Ovary (tissue), 9 donors: Measurements from ENCODE around the gene SHC1. TPM values are rescaled to one million over a fixed set of nuclear protein-coding genes. Genes with fewer than 3 reads are reported as not detected.
A peak's percentile ranks its signal among the peaks of the same experiment; 100 is the strongest.

Experiments used
- DNase-seq, 5 donors: peaks; one replicate each; pipeline ENCODE4 v3.0.0-alpha.2; 2019 to 2020
- H3K27ac ChIP-seq, 2 donors: fragments of 200-600 bp; one replicate each; pipeline versions ENCODE4 v1.5.1 to v1.8.0; 2019 to 2022
- H3K27me3 ChIP-seq: fragments of 200-600 bp; one replicate; pipeline ENCODE4 v1.8.0; 2022
- H3K36me3 ChIP-seq: fragments of 200-600 bp; sonication (generic); one replicate; pipeline ENCODE4 v1.5.1; 2019
- H3K4me1 ChIP-seq: one replicate; pipeline ENCODE4 v1.8.1; 2013; ENCODE audit warnings: mild to moderate bottlenecking, moderate library complexity; ENCODE audit not compliant: insufficient read depth
- H3K4me3 ChIP-seq: fragments of 200-600 bp; sonication (generic); one replicate; pipeline ENCODE4 v1.5.1; 2017
- H3K9me3 ChIP-seq, 2 donors: fragments of 200-600 bp in 1 of 2; sonication (generic) in 1 of 2; one replicate each; pipeline versions ENCODE4 v1.5.1 to v1.8.1; 2013 to 2019; ENCODE audit warnings: mild to moderate bottlenecking in 1 of 2, moderate library complexity in 1 of 2
- CTCF ChIP-seq, 3 donors: fragments of 450-650 bp in 2 of 3; fragments of 200-600 bp in 1 of 3; IDR thresholded peaks; one replicate each; pipeline versions ENCODE4 v1.5.1 to v1.8.0; 2016 to 2022; ENCODE audit warnings: antibody characterized with exemption in 3 of 3, mild to moderate bottlenecking in 1 of 3
- EP300 ChIP-seq: sonication (generic); formaldehyde crosslinking; IDR thresholded peaks from one replicate; pipeline ENCODE4 v1.6.1; 2017; ENCODE audit warnings: antibody characterized with exemption
- POLR2A ChIP-seq: fragments of 450-650 bp; IDR thresholded peaks from one replicate; pipeline ENCODE4 v1.6.1; 2017; ENCODE audit warnings: antibody characterized with exemption, mild to moderate bottlenecking, moderate library complexity
- WGBS, 3 donors: extraction: QIAGEN DNeasy Blood & Tissue Kit in 1 of 3; methylation state at CpG; one replicate each; pipeline versions ENCODE4 v1.1.5 to v1.1.7; 2013 to 2017; 5-methylcytosine and 5-hydroxymethylcytosine counted together
- intact Hi-C, 4 donors: fragments of 100-400 bp; cut with DNase I; formaldehyde crosslinking; loops; one replicate each; pipeline versions ENCODE4 v1.11.0 to v1.15.1; 2022 to 2023
- polyA plus RNA-seq, 2 donors: library from polyadenylated mRNA; stranded (reverse); fragments of 200-250 nt in 1 of 2; fragments of 350-450 nt in 1 of 2; fragmentation: Illumina TruSeq in 1 of 2; extraction: RNeasy Lipid Tissue Mini Kit (QIAGEN cat#74804) in 1 of 2; gene quantifications; one replicate each; pipeline ENCODE4 v1.2.3, GENCODE V29; 2013 to 2014
- total RNA-seq, 7 donors: library from RNA; depleted of rRNA in 2 of 7; stranded (reverse); fragments of >200 nt in 2 of 7; fragmentation: NEBNext Ultra II Directional in 3 of 7; extraction: Animal tissue kit (Norgen Biotek cat#: 25700) in 3 of 7; gene quantifications; one replicate each; pipeline versions ENCODE4 v1.1.0 to v1.2.4, GENCODE V29; 2016 to 2023
- donor health status: DM: no; HTN: no; CAD: no; lungs with moderate emphysema.
- donor health status: DM: no; HTN: no; CAD: no.
- donor health status: Bipolar disorder and iron deficiency.
- donor health status: DM: yes; HTN: yes; CAD: no.
- donor health status: DM: no; HTN: no; CAD: no.
- donor health status: DM: yes; HTN: yes; CAD: no.

Gene SHC1
- total and polyA plus RNA-seq, 9 donors: 36.8 to 183 (median 80.0) TPM

- intact Hi-C loops: no loop called here
- peak in 1 of 5 donors; percentile 35 for DNase-seq
- H3K36me3 ChIP-seq: no peaks in the 10 kb centered on the region
- no peak for TF ChIP-seq EP300
- no peak for TF ChIP-seq CTCF (IDR thresholded peaks at IDR 0.05)
- no peak for TF ChIP-seq POLR2A
- no peaks in the 10 kb centered on the region for H3K4me1 ChIP-seq
- no peaks in the 10 kb centered on the region for H3K27me3 ChIP-seq
- no peak within 1 kb of the TSS for H3K4me3 ChIP-seq
- H3K9me3 ChIP-seq: no peaks in the 10 kb centered on the region
- WGBS, 3 donors: 48 to 59% (median 53%) methylated on average over 8 of the region's 8 CpGs
- no peak within 1 kb of the TSS for H3K27ac ChIP-seq
Observed at GRCh38 chr1:154993572-154994268, 23.2 kb upstream of the SHC1 start, which contains the start of gene LENEP. Gene LENEP (plus strand): TSS chr1:154993586. CDS start chr1:154993608, 22 bp downstream.

- 63 to 72% (median 63%) methylated on average over 14 of the region's 14 CpGs for WGBS, 3 donors
- intact Hi-C loops: no loop called here
Observed at GRCh38 chr1:154992721-154993571, 22.4 kb upstream of the SHC1 start.

GRCh38 chr1:154990276-154990675 lies 19.7 kb upstream of the SHC1 start:
- H3K9me3 ChIP-seq: no peaks in the 10 kb centered on the region
- H3K36me3 ChIP-seq: no peaks in the 10 kb centered on the region
- intact Hi-C loops: no loop called here
- no peak overlapping the region for H3K27ac ChIP-seq
- TF ChIP-seq POLR2A (no peak), CTCF (IDR thresholded peaks at IDR 0.05) (no peak), EP300 (no peak)
- DNase-seq: no peak
- H3K4me1 ChIP-seq: no peaks in the 10 kb centered on the region
- no peaks in the 10 kb centered on the region for H3K27me3 ChIP-seq
- H3K4me3 ChIP-seq: no peak overlapping the region
- 90 to 93% (median 90%) methylated on average over 8 of the region's 8 CpGs for WGBS, 3 donors

More at GRCh38 chr1:154992721-154993571, 22.4 kb upstream of the SHC1 start:
- no peaks in the 10 kb centered on the region for H3K9me3 ChIP-seq
- H3K4me1 ChIP-seq: no peaks in the 10 kb centered on the region
- no peaks in the 10 kb centered on the region for H3K27me3 ChIP-seq
- H3K36me3 ChIP-seq: no peaks in the 10 kb centered on the region
- peak in 1 of 5 donors; percentile 33 for DNase-seq
- TF ChIP-seq CTCF (IDR thresholded peaks at IDR 0.05) (no peak), EP300 (no peak), POLR2A (no peak)
- no peak overlapping the region for H3K27ac ChIP-seq
- no peak overlapping the region for H3K4me3 ChIP-seq

- Histone ChIP-seq H3K4me1 (no peaks in the 10 kb centered on the region), H3K4me3 (no peak overlapping the region), H3K36me3 (no peaks in the 10 kb centered on the region), H3K9me3 (no peaks in the 10 kb centered on the region), H3K27me3 (no peaks in the 10 kb centered on the region), H3K27ac (no peak overlapping the region)
- DNase-seq: no peak
- TF ChIP-seq EP300 (no peak), POLR2A (no peak), CTCF (IDR thresholded peaks at IDR 0.05) (no peak)
- intact Hi-C loops: no loop called here
- 80 to 85% (median 83%) methylated on average over 3 of the region's 3 CpGs for WGBS, 3 donors
Observed at GRCh38 chr1:154989195-154989860, 18.8 kb upstream of the SHC1 start.
